ENCODE measurements around the gene RNASEH2A.
A peak's percentile ranks its signal among the peaks of the same experiment; 100 is the strongest.
"Not testable (repeated sequence)": the region's sequence is repeated elsewhere in the genome, so short reads cannot be mapped to it uniquely, and the experiment has no call there.

Gene RNASEH2A

DNA sequence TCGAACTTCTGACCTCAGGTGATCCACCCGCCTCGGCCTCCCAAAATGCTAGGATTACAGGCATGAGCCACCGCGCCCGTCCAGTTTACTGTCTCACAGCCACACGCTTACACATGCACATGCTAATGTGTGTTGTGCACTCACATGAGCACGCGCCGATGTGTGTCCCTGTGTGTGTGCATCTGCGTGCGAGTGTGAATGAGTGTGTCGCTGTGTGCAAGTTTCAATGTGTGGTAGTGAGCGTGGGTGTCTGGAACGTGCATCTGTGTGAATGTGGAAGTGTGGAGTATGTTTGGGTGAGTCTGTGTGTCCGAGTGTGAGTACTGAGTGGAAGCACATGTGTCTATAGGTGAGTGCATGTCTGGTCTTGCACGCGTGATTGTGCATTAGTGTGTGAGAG lies 36.1 kb downstream of the RNASEH2A start:
- H3K27ac ChIP-seq: no peak overlapping the region
- TF ChIP-seq ZFX (IDR thresholded peaks at IDR 0.05; ENCODE audit: borderline replicate concordance): no peak
- TF ChIP-seq, protein P1, sequence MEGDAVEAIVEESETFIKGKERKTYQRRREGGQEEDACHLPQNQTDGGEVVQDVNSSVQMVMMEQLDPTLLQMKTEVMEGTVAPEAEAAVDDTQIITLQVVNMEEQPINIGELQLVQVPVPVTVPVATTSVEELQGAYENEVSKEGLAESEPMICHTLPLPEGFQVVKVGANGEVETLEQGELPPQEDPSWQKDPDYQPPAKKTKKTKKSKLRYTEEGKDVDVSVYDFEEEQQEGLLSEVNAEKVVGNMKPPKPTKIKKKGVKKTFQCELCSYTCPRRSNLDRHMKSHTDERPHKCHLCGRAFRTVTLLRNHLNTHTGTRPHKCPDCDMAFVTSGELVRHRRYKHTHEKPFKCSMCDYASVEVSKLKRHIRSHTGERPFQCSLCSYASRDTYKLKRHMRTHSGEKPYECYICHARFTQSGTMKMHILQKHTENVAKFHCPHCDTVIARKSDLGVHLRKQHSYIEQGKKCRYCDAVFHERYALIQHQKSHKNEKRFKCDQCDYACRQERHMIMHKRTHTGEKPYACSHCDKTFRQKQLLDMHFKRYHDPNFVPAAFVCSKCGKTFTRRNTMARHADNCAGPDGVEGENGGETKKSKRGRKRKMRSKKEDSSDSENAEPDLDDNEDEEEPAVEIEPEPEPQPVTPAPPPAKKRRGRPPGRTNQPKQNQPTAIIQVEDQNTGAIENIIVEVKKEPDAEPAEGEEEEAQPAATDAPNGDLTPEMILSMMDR (IDR thresholded peaks at IDR 0.05): no peak

DNA sequence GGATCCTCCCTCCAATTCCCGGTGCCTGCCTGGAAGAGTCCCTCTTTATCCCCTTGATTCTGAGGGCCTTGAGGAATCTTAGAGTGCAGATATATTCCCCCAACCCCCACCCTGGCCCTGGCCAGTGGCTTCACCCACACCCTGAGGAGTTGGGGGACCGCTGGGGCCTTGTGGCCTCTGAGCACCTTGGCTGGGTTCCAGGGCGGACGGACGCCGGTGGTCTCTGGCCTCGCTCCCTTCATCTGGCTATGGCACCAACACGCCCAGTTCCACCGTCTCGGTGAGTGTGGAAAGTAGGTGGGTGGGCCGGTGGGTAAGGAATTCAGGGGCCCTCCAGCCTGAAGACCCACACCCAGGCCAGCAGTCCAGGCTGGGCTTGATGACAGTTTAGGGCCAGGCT lies 36.9 kb downstream of the RNASEH2A start:
- no peak overlapping the region for H3K27ac ChIP-seq
- TF ChIP-seq, protein P1 (IDR thresholded peaks at IDR 0.05): no peak
- no peak for TF ChIP-seq ZFX (IDR thresholded peaks at IDR 0.05; ENCODE audit: borderline replicate concordance)

DNA sequence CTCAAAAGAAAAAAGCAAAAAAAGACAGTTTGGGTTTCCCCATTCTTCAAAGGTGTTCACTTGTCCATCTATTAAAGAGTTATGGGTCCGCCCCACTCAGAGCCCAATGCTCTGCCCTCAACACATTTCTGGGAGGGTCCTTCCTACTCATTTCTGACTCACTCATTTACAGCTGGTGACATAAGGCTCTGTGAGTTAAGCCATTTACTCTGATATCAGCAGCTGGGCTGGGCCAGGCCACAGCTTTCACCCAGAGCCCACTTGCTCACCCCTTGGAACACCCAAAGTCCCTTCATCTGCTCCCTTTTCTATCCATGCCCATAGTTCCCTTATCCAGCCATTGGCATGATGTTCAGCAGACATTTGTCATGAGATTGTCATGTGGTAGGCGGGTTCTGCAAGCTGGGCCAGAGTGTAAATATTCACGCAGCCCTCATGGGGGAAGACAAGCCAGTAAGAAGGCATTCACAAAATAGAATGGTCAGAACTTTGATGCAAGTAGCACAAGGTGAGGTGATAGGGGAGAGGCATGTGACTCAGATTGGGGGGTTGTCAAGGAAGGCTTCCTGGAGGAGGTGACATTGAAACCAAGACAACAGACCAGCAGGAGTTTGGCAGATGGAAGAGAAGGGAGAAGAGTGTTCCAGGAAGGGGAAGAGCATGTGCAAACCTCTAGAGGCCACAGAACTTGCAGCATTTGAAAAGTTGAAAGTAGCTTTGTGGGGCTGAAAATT lies 37.8 kb downstream of the RNASEH2A start:
- no peak overlapping the region for H3K27ac ChIP-seq
- TF ChIP-seq, protein P1 (IDR thresholded peaks at IDR 0.05): no peak
- no peak for TF ChIP-seq ZFX (IDR thresholded peaks at IDR 0.05; ENCODE audit: borderline replicate concordance)

DNA sequence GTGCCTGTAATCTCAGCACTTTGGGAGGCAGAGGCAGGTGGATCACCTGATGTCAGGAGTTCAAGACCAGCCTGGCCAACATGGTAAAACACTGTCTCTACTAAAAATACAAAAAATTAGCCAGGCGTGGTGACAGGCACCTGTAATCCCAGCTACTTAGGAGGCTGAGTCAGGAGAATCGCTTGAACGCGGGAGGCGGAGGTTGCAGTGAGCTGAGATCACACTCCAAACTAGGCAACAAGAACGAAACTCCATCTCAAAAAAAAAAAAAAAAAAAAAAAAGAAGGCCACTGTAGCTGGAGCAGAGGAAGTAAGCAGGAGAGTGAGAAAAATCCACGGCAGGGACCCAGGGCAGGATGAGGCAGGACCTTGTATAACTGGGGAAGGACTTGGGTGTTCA lies 40.2 kb downstream of the RNASEH2A start:
- not testable (repeated sequence) for H3K27ac ChIP-seq

DNA sequence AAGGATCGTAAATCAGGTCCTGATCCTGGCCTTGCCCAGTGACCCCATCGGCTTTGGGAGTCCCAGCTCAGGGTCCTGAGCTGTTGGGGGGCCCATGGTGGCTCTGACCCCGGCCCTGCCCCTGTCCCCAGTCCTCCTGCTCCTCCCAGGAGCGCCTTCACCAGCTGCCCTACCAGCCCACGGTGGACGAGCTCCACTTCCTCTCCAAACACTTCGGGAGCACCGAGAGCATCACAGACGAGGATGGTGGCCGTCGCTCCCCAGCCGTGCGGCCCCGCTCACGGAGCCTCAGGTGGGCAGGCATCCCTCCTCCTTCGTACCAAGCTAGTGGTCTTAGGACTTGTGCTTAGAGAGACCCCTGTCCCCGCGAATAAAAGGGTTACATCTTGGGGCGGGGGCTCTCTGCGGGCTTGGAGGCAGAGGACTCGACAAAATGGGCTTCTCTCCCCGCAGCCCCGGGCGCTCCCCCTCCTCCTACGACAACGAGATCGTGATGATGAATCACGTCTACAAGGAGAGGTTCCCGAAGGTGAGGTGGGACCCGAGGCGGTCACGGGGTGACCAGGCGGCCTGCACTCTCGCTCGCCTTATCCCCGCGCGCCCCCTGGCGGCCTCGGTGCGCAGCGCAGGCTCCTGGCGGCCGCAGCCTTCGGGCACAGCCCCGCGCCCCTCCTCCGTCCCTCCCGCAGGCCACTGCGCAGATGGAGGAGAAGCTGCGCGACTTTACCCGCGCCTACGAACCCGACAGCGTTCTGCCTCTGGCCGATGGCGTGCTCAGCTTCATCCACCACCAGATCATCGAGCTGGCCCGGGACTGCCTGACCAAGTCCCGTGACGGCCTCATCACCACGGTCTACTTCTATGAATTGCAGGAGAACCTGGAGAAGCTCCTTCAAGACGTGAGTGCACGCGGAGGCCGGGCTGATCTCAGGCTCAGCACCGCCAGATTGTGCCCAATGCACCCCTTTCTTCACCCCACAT lies 41.1 kb downstream of the RNASEH2A start:
- no peak overlapping the region for H3K27ac ChIP-seq
- TF ChIP-seq, protein P1 (IDR thresholded peaks at IDR 0.05): peak; percentile 98
- no peak for TF ChIP-seq ZFX (IDR thresholded peaks at IDR 0.05; ENCODE audit: borderline replicate concordance)

DNA sequence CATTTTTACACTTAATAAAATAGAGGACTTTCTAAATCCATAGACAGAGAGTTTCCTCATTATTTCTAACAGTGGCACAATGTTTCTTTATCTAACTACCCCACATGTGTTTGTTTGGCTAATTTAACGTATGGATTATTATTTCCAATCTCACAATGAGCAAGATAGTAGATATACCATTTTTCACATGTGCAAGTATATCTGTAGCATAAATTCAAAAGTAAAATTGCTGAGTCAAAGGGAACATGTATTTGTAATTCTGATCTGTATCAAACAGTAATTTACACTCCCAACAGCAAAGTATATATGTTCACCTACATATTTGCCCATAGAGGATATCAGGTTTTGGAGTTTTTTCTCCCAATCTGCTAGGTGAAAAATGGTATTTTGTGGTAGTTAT lies 50.3 kb downstream of the RNASEH2A start:
- no peak overlapping the region for H3K27ac ChIP-seq
- no peak for TF ChIP-seq ZFX (IDR thresholded peaks at IDR 0.05; ENCODE audit: borderline replicate concordance)
- TF ChIP-seq, protein P1 (IDR thresholded peaks at IDR 0.05): no peak

DNA sequence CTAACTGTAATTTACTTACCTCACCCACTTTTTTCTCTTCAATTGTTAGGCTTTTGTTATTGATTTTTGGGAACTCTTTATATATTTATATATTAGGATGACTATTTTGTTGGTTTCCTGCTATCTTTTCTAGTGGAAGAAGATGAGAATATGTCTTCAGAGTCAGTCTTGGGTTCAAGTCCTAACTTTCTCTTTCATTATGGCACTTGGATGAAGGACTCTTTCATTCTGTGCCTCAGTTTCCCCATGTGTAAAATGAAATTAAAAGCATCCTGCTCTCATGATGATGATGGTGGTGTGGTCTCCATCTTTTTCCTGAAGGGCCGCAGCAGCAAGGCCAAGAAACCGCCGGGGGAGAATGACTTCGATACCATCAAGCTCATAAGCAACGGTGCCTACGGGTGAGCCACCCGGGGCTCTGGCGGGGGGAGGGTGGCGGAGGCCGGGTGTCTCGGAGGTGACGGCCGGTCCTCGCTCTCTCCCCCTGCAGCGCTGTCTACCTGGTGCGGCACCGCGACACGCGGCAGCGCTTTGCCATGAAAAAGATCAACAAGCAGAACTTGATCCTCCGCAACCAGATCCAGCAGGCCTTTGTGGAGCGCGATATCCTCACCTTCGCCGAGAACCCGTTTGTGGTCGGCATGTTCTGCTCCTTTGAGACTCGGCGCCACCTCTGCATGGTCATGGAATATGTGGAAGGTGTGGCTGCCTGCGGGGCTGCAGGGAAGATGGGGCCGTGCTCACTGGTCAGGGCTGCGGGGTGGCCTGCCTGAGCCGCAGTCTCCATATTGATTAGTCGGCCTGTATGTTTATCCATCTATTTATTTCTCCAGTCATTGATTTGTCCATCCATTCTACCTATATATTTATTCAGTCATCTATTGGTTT lies 51.9 kb downstream of the RNASEH2A start:
- no peak for TF ChIP-seq ZFX (IDR thresholded peaks at IDR 0.05; ENCODE audit: borderline replicate concordance)
- TF ChIP-seq, protein P1 (IDR thresholded peaks at IDR 0.05): no peak
- no peak overlapping the region for H3K27ac ChIP-seq
